Endothelial cell of umbilical vein (primary cell): ENCODE measurements around the gene CFAP65. TPM values are rescaled to one million over a fixed set of nuclear protein-coding genes. Genes with fewer than 3 reads are reported as not detected.

ENCODE experiments used
- BruUV-seq: library from RNA; stranded (reverse); fragments of 400-500 nt; replicated peaks from 2 replicates; lab custom pipeline; 2021; lab: Mats Ljungman, UMichigan
- CTCF ChIA-PET: fragments of 300-600, 350-600 bp; sonication (Branson Sonifier 250); formaldehyde crosslinking; loops from one replicate; lab custom pipeline; 2021; ENCODE audit warnings: antibody characterized with exemption, inconsistent platforms; lab: Charles Lee
- POLR2A ChIA-PET: fragments of 300-600, 350-600 bp; sonication (Branson Sonifier 250); formaldehyde crosslinking; loops from one replicate; lab custom pipeline; 2021; ENCODE audit warnings: antibody characterized with exemption, inconsistent platforms; lab: Charles Lee
- DNase-seq: peaks from one replicate; pipeline ENCODE4 v3.0.0-alpha.2; 2011; ENCODE audit warnings: low read depth, low spot score
- FAIRE-seq: peaks from 2 replicates; lab custom pipeline; 2011; peaks lifted over from hg19 to GRCh38; lab: Jason Lieb, UNC
- H2AFZ ChIP-seq: 2 replicates; pipeline ENCODE4 v1.6.0; 2012; ENCODE audit warnings: low read depth, low read length, control low read depth, inconsistent platforms
- H3K27ac ChIP-seq: 2 replicates; pipeline ENCODE4 v1.5.1; 2011; ENCODE audit warnings: low read depth, mild to moderate bottlenecking, control low read depth, low read length, moderate library complexity; ENCODE audit not compliant: insufficient read depth
- H3K27me3 ChIP-seq, 2 experiments: 2 replicates each; pipeline versions ENCODE4 v1.6.0 to v1.6.1; 2011; ENCODE audit warnings: low read length in 2 of 2, mixed read lengths in 1 of 2; ENCODE audit not compliant: control insufficient read depth in 2 of 2, insufficient read depth in 2 of 2
- H3K36me3 ChIP-seq, 2 experiments: 2 replicates in 1 of 2; 3 replicates in 1 of 2; pipeline ENCODE4 v1.5.1; 2011; ENCODE audit warnings: low read length in 2 of 2, mild to moderate bottlenecking in 1 of 2, moderate library complexity in 1 of 2; ENCODE audit not compliant: control insufficient read depth in 2 of 2, insufficient read depth in 2 of 2; ENCODE audit errors: extremely low read depth in 1 of 2
- H3K4me1 ChIP-seq: 3 replicates; pipeline ENCODE4 v1.5.1; 2011; ENCODE audit warnings: mild to moderate bottlenecking, low read length; ENCODE audit not compliant: control insufficient read depth, insufficient read depth; ENCODE audit errors: extremely low read depth
- H3K4me2 ChIP-seq: 2 replicates; pipeline ENCODE4 v1.6.1; 2011; ENCODE audit warnings: low read length, control low read depth, mixed read lengths; ENCODE audit not compliant: insufficient read depth
- H3K4me3 ChIP-seq, 3 experiments: fragments of 200-600 bp in 1 of 3; sonication (generic), shearing (Covaris generic) in 1 of 3; replicated peaks in 1 of 3; 2 replicates each; pipeline ENCODE4 v1.5.1; 2011 to 2016; ENCODE audit warnings: control low read depth in 3 of 3, low read length in 3 of 3, mild to moderate bottlenecking in 2 of 3, inconsistent platforms in 1 of 3, low read depth in 1 of 3, moderate library complexity in 1 of 3; ENCODE audit not compliant: insufficient read depth in 1 of 3
- H3K79me2 ChIP-seq: 2 replicates; pipeline ENCODE4 v1.6.0; 2012; ENCODE audit warnings: low read length, inconsistent platforms; ENCODE audit not compliant: control insufficient read depth, insufficient read depth
- H3K9ac ChIP-seq: replicated peaks from 2 replicates; pipeline ENCODE3; 2011; ENCODE audit warnings: low read length, control low read depth; ENCODE audit not compliant: insufficient read depth; ENCODE audit errors: extremely low read depth
- H3K9me1 ChIP-seq: replicated peaks from 3 replicates; pipeline ENCODE4 v1.6.0; 2011; ENCODE audit warnings: mild to moderate bottlenecking, low read length; ENCODE audit not compliant: control insufficient read depth, insufficient read depth; ENCODE audit errors: extremely low read depth
- H3K9me3 ChIP-seq: replicated peaks from 2 replicates; pipeline ENCODE4 v1.5.1; 2012; ENCODE audit warnings: low read length, inconsistent platforms; ENCODE audit not compliant: control insufficient read depth, insufficient read depth
- H4K20me1 ChIP-seq: replicated peaks from 2 replicates; pipeline ENCODE3; 2011; ENCODE audit warnings: mild to moderate bottlenecking, low read length; ENCODE audit not compliant: control insufficient read depth, insufficient read depth; ENCODE audit errors: extremely low read depth
- CTCF ChIP-seq, 2 donors: IDR thresholded peaks; 1 replicate in 1 of 2; 2 replicates in 1 of 2; pipeline ENCODE4 v1.5.1; 2011; ENCODE audit warnings: low read length in 2 of 2, mild to moderate bottlenecking in 2 of 2, moderate library complexity in 2 of 2, control low read depth in 1 of 2, inconsistent platforms in 1 of 2, low read depth in 1 of 2; ENCODE audit not compliant: insufficient read depth in 1 of 2; ENCODE audit errors: extremely low read depth in 1 of 2
- EZH2 ChIP-seq: IDR thresholded peaks from 2 replicates; pipeline ENCODE4 v1.6.1; 2012; ENCODE audit warnings: borderline replicate concordance, low read depth, mild to moderate bottlenecking, moderate library complexity, low read length, inconsistent platforms; ENCODE audit not compliant: severe bottlenecking
- FOS ChIP-seq: IDR thresholded peaks from 2 replicates; pipeline ENCODE4 v1.6.1; 2011; ENCODE audit warnings: mild to moderate bottlenecking, low read length, moderate library complexity, borderline replicate concordance; ENCODE audit not compliant: insufficient read depth
- GATA2 ChIP-seq: IDR thresholded peaks from 2 replicates; pipeline ENCODE4 v1.7.0; 2011; ENCODE audit warnings: low read depth, mild to moderate bottlenecking, moderate library complexity, mixed read lengths, low read length; ENCODE audit not compliant: insufficient read length, insufficient read depth
- JUN ChIP-seq: IDR thresholded peaks from 2 replicates; pipeline ENCODE4 v1.6.1; 2011; ENCODE audit warnings: borderline replicate concordance, low read depth; ENCODE audit not compliant: insufficient read length, insufficient read depth
- MAX ChIP-seq: IDR thresholded peaks from 2 replicates; pipeline ENCODE4 v1.6.1; 2011; ENCODE audit not compliant: insufficient read depth, insufficient read length
- MYC ChIP-seq: IDR thresholded peaks from one replicate; pipeline ENCODE4 v1.6.1; 2011; ENCODE audit warnings: mild to moderate bottlenecking, low read depth, low read length
- POLR2A ChIP-seq: IDR thresholded peaks from 2 replicates; pipeline ENCODE4 v1.6.1; 2012; ENCODE audit warnings: low read depth, mild to moderate bottlenecking, control low read depth, low read length
- POLR2AphosphoS5 ChIP-seq: IDR thresholded peaks from 2 replicates; pipeline ENCODE4 v1.6.1; 2012; ENCODE audit warnings: low read depth, mild to moderate bottlenecking, control low read depth, low read length, moderate library complexity; ENCODE audit not compliant: insufficient read depth
- dilution Hi-C: fragments of 300-500 bp; cut with MboI; formaldehyde crosslinking; loops from one replicate; pipeline ENCODE4 v1.15.0; 2019; ENCODE audit warnings: low sequenced_read_pairs; ENCODE audit not compliant: extremely low pct_ligation_motif_present
- intact Hi-C: fragments of 100-400 bp; cut with micrococcal nuclease; formaldehyde crosslinking; loops from one replicate; pipeline ENCODE4 v1.10.0; 2022
- polyA plus RNA-seq, 4 experiments: library from polyadenylated mRNA; depleted of rRNA in 3 of 4; stranded (reverse) in 3 of 4; unstranded in 1 of 4; fragments of >200 nt; gene quantifications; 2 replicates each; pipeline versions ENCODE4 v1.2.1 to v1.2.3, GENCODE V29; 2011 to 2012; ENCODE audit warnings: missing spikeins in 1 of 4
- total RNA-seq: library from RNA; stranded (reverse); gene quantifications from 2 replicates; pipeline ENCODE4 v1.2.3, GENCODE V29; 2021

The CFAP65 gene
- total and polyA plus RNA-seq, 2 donors (not counting 3 experiments of a cell fraction or from before 2014, with no cell fraction given): 0.03 TPM; not detected in 1

- DNase-seq: no peak
- Histone ChIP-seq H3K4me2 (no peak overlapping the region), H3K9me3 (no peaks in the 10 kb centered on the region), H3K27me3 (peaks cover 76 to 79% of the 10 kb centered on the region in 2 experiments), H2AFZ (no peak overlapping the region), H3K79me2 (no peaks in the 10 kb centered on the region), H3K36me3 (no peaks in the 10 kb centered on the region), H3K4me3 (no peak overlapping the region), H3K9me1 (no peaks in the 10 kb centered on the region), H3K4me1 (no peaks in the 10 kb centered on the region), H3K27ac (no peak overlapping the region), H3K9ac (no peak overlapping the region), H4K20me1 (no peaks in the 10 kb centered on the region)
- no peak for FAIRE-seq
- BruUV-seq: no TSS peak
- CTCF ChIA-PET: interaction anchor here (1.7 to 10.4 kb wide), 2 partner anchors 17 to 30 kb away, joined by 7 to 164 read pairs; partner anchors contain the start of gene FEV
- TF ChIP-seq CTCF (IDR thresholded peaks at IDR 0.05; ENCODE audit: extremely low read depth in 1 of 2, insufficient read depth in 1 of 2, low read depth in 1 of 2, low read length in 2 of 2) (no peak), GATA2 (no peak), MYC (no peak), JUN (no peak), FOS (no peak), EZH2 (no peak), POLR2AphosphoS5 (no peak), MAX (no peak), POLR2A (no peak)
- POLR2A ChIA-PET: no interaction called here
- dilution Hi-C loops: no loop called here
- intact Hi-C loops: no loop called here
Observed at GRCh38 chr2:218999021-218999880, 42.1 kb downstream of the CFAP65 start.
